ENCODE measurements around the gene XRCC2.

Gene XRCC2

DNA sequence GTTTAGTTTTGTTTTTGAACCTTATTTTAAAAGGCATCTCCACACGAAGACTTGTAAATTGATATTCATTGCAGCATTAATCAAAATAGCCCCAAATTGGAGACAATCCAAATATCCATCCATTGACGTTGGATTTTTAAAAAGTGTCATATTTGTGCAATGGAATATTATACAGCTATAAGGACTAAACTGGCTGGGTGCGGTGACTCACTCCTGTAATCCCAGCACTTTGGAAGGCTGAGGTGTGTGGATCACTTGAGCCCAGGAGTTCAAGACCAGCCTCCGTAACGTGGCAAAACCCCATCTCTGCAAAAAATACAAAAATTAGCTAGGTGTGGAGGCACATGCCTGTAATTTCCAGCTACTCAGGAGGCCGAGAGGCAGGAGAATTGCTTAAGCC lies 35.1 kb downstream of the XRCC2 start:
- H3K4me3 ChIP-seq (ENCODE audit: low read length), result no peak overlapping the region
- no peak for DNase-seq

DNA sequence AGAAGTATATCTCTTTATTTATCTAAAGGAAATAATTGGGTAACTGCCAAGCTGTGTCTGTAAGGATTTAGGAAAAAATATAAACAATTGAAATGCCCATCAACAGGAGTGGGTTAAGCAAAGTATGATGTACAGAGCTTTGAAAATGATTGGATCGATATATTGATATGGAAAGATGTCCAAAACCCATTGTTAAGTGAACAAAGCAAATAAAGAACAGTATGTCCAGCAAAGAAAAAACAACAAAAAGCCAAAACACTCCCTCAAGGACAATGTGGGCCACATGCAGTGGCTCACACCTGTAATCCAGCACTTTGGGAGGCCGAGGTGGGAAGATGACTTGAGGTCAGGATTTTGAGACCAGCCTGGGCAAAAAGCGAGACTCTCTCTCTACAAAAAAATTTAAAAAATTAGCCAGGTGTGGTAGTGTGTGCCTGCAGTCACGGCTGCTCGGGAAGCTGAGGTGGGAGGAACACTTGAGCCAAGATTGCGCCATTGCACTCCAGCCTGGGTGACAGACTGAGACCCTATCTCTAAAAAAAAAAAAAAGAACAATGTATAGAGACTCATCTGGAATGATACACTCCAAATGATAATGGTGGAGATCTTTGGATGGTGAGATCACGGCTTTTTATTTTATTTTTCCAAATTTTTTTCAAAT lies 37.9 kb downstream of the XRCC2 start:
- no peaks in the 10 kb centered on the region for H3K4me1 ChIP-seq (ENCODE audit: low read length)
- no peak overlapping the region for H3K4me3 ChIP-seq (ENCODE audit: low read length)
- H3K4me2 ChIP-seq (ENCODE audit: low read depth, low read length), result no peak overlapping the region
- no peaks in the 10 kb centered on the region for H3K27me3 ChIP-seq (replicated peaks; ENCODE audit: insufficient read depth, low read length)
- no peak overlapping the region for H3K27ac ChIP-seq (ENCODE audit: low read length)
- TF ChIP-seq EZH2phosphoT487 (IDR thresholded peaks at IDR 0.05; ENCODE audit: low read length) (no peak), EZH2 (optimal IDR thresholded peaks at IDR 0.05; ENCODE audit: low read depth, low read length) (no peak)
- TF ChIP-seq, protein P1, sequence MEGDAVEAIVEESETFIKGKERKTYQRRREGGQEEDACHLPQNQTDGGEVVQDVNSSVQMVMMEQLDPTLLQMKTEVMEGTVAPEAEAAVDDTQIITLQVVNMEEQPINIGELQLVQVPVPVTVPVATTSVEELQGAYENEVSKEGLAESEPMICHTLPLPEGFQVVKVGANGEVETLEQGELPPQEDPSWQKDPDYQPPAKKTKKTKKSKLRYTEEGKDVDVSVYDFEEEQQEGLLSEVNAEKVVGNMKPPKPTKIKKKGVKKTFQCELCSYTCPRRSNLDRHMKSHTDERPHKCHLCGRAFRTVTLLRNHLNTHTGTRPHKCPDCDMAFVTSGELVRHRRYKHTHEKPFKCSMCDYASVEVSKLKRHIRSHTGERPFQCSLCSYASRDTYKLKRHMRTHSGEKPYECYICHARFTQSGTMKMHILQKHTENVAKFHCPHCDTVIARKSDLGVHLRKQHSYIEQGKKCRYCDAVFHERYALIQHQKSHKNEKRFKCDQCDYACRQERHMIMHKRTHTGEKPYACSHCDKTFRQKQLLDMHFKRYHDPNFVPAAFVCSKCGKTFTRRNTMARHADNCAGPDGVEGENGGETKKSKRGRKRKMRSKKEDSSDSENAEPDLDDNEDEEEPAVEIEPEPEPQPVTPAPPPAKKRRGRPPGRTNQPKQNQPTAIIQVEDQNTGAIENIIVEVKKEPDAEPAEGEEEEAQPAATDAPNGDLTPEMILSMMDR (IDR thresholded peaks at IDR 0.05; ENCODE audit: low read length), result no peak
- no peak overlapping the region for H2AFZ ChIP-seq (ENCODE audit: low read length)
- DNase-seq, result no peak
- no peaks in the 10 kb centered on the region for H3K36me3 ChIP-seq (replicated peaks; ENCODE audit: insufficient read depth, low read length)
- no peaks in the 10 kb centered on the region for H3K79me2 ChIP-seq (ENCODE audit: low read length)
- H4K20me1 ChIP-seq (ENCODE audit: insufficient read depth, low read length), result no peaks in the 10 kb centered on the region
- no peaks in the 10 kb centered on the region for H3K9me2 ChIP-seq (replicated peaks; ENCODE audit: insufficient read depth, low read length)
- H3F3A ChIP-seq (ENCODE audit: insufficient read depth, low read length), result peaks cover 3% of the 10 kb centered on the region; the same call in 1 of the 2 replicates
- H3K9me3 ChIP-seq (replicated peaks; ENCODE audit: insufficient read depth, low read length), result no peaks in the 10 kb centered on the region
- H3K9ac ChIP-seq (ENCODE audit: low read length), result no peak overlapping the region

More for the DNA sequence above, 35.1 kb downstream of the XRCC2 start:
- Histone ChIP-seq H3K27me3 (replicated peaks; ENCODE audit: insufficient read depth, low read length) (no peaks in the 10 kb centered on the region), H3K9me3 (replicated peaks; ENCODE audit: insufficient read depth, low read length) (no peaks in the 10 kb centered on the region), H3K9me2 (replicated peaks; ENCODE audit: insufficient read depth, low read length) (no peaks in the 10 kb centered on the region), H3K27ac (ENCODE audit: low read length) (no peak overlapping the region), H3K9ac (ENCODE audit: low read length) (no peak overlapping the region), H3K4me2 (ENCODE audit: low read depth, low read length) (no peak overlapping the region), H3K36me3 (replicated peaks; ENCODE audit: insufficient read depth, low read length) (0 out of 2 replicates have a peak, but pooled peaks cover 5% of the 10 kb centered on the region), H2AFZ (ENCODE audit: low read length) (no peak overlapping the region), H3K4me1 (ENCODE audit: low read length) (no peaks in the 10 kb centered on the region), H3F3A (ENCODE audit: insufficient read depth, low read length) (peaks cover 3% of the 10 kb centered on the region; the same call in 1 of the 2 replicates), H3K79me2 (ENCODE audit: low read length) (no peaks in the 10 kb centered on the region), H4K20me1 (ENCODE audit: insufficient read depth, low read length) (no peaks in the 10 kb centered on the region)
- TF ChIP-seq EZH2phosphoT487 (IDR thresholded peaks at IDR 0.05; ENCODE audit: low read length) (no peak), EZH2 (optimal IDR thresholded peaks at IDR 0.05; ENCODE audit: low read depth, low read length) (no peak)
- TF ChIP-seq, protein P1 (IDR thresholded peaks at IDR 0.05; ENCODE audit: low read length), result no peak

DNA sequence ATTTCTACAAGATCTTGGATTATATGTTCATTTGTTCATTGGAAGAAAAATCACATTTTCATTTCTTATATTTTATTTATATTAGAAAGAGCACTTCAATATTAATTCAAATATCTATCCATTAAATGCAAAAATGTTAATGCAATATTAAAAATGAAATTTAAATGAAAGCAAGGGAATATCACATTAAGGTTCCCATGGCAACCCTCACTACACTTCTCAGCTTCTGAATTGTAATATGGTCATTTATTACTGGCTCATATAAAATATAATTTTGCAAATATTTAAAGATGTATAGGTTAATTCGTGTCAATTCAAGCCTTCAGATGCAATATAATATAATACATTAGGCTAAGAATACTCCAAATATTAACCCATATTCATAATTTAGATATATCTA lies 38.8 kb downstream of the XRCC2 start:
- TF ChIP-seq EZH2 (optimal IDR thresholded peaks at IDR 0.05; ENCODE audit: low read depth, low read length) (no peak), EZH2phosphoT487 (IDR thresholded peaks at IDR 0.05; ENCODE audit: low read length) (no peak)
- TF ChIP-seq, protein P1 (IDR thresholded peaks at IDR 0.05; ENCODE audit: low read length), result no peak
- peaks cover 3% of the 10 kb centered on the region; the same call in 1 of the 2 replicates for H3F3A ChIP-seq (ENCODE audit: insufficient read depth, low read length)

More for the DNA sequence above, 38.8 kb downstream of the XRCC2 start:
- Histone ChIP-seq H3K9me3 (replicated peaks; ENCODE audit: insufficient read depth, low read length) (no peaks in the 10 kb centered on the region), H3K27me3 (replicated peaks; ENCODE audit: insufficient read depth, low read length) (no peaks in the 10 kb centered on the region), H3K9me2 (replicated peaks; ENCODE audit: insufficient read depth, low read length) (no peaks in the 10 kb centered on the region), H3K36me3 (replicated peaks; ENCODE audit: insufficient read depth, low read length) (no peaks in the 10 kb centered on the region), H3K4me3 (ENCODE audit: low read length) (no peak overlapping the region), H2AFZ (ENCODE audit: low read length) (no peak overlapping the region), H3K9ac (ENCODE audit: low read length) (no peak overlapping the region), H3K4me2 (ENCODE audit: low read depth, low read length) (no peak overlapping the region), H4K20me1 (ENCODE audit: insufficient read depth, low read length) (no peaks in the 10 kb centered on the region), H3K79me2 (ENCODE audit: low read length) (no peaks in the 10 kb centered on the region), H3K4me1 (ENCODE audit: low read length) (no peaks in the 10 kb centered on the region), H3K27ac (ENCODE audit: low read length) (no peak overlapping the region)
- no peak for DNase-seq

All from MM.1S (cell line).